ENCODE measurements around the gene HSPA4. TPM values are rescaled to one million over a fixed set of nuclear protein-coding genes. Genes with fewer than 3 reads are reported as not detected.
"Not testable (repeated sequence)": the region's sequence is repeated elsewhere in the genome, so short reads cannot be mapped to it uniquely, and the experiment has no call there.

Gene HSPA4
- 10 to 100 TPM; 32.8 to 48.3 (median 45.4) TPM for total RNA-seq

GRCh38 chr5:133051542-133052316 lies at the start of gene HSPA4:
Gene HSPA4 (plus strand): TSS chr5:133052013. CDS start chr5:133052251, 238 bp downstream.
- Histone ChIP-seq H3K27ac (peak within 1 kb of the TSS; percentile 97 to 98 (median 98)), H3K4me1 (peaks cover 0 to 49% (median 22%) of the 10 kb centered on the region in 4 donors), H3K4me3 (peak within 1 kb of the TSS; percentile 93 to 97 (median 94)), H3K27me3 (no peaks in the 10 kb centered on the region), H3K36me3 (no peaks in the 10 kb centered on the region), H3K9me3 (no peaks in the 10 kb centered on the region)
- TF ChIP-seq EP300 (IDR thresholded peaks at IDR 0.05) (peak; percentile 97 to 99), CTCF (IDR thresholded peaks at IDR 0.05) (peak in 1 of 5 experiments; percentile 10), POLR2A (IDR thresholded peaks at IDR 0.05) (peak; percentile 79 to 98)
- DNase-seq (ENCODE audit: low spot score in 2 of 2), result peak; percentile 96 to 99
- WGBS, 2 donors, result 0 to 1% methylated on average over 41 to 68 of the region's 68 CpGs

GRCh38 chr5:133006653-133007052 lies 45.2 kb upstream of the HSPA4 start:
- TF ChIP-seq EP300 (IDR thresholded peaks at IDR 0.05), result no peak
- TF ChIP-seq POLR2A (IDR thresholded peaks at IDR 0.05), result no peak
- no peak for TF ChIP-seq CTCF (IDR thresholded peaks at IDR 0.05)
- Histone ChIP-seq H3K36me3 (peaks cover 0 to 65% (median 7%) of the 10 kb centered on the region in 3 donors), H3K27ac (no peak overlapping the region), H3K4me3 (no peak overlapping the region), H3K4me1 (no peaks in the 10 kb centered on the region), H3K27me3 (no peaks in the 10 kb centered on the region), H3K9me3 (peaks cover 0 to 7% (median 0%) of the 10 kb centered on the region in 4 donors)
- no peak for DNase-seq (ENCODE audit: low spot score in 2 of 2)
- 60 to 63% methylated on average over 1 of the region's 1 CpG for WGBS, 2 donors

- peaks cover 0 to 55% (median 7%) of the 10 kb centered on the region in 3 donors for H3K36me3 ChIP-seq
- not testable (repeated sequence) for H3K9me3 ChIP-seq; H3K4me1 ChIP-seq; H3K27me3 ChIP-seq; DNase-seq (ENCODE audit: low spot score in 2 of 2); H3K4me3 ChIP-seq; H3K27ac ChIP-seq
- 81 to 83% methylated on average over 6 of the region's 6 CpGs for WGBS, 2 donors
Measured at GRCh38 chr5:133008455-133008854, 43.4 kb upstream of the HSPA4 start.

- DNase-seq (ENCODE audit: low spot score in 2 of 2), result no peak
- Histone ChIP-seq H3K36me3 (peaks cover 0 to 58% (median 0%) of the 10 kb centered on the region in 3 donors), H3K4me1 (no peaks in the 10 kb centered on the region), H3K4me3 (no peak overlapping the region), H3K9me3 (peaks cover 0 to 9% (median 0%) of the 10 kb centered on the region in 4 donors), H3K27ac (no peak overlapping the region), H3K27me3 (no peaks in the 10 kb centered on the region)
- WGBS, 2 donors, result 91 to 94% methylated on average over 1 of the region's 1 CpG
- TF ChIP-seq EP300 (IDR thresholded peaks at IDR 0.05), result no peak
- no peak for TF ChIP-seq CTCF (IDR thresholded peaks at IDR 0.05)
- no peak for TF ChIP-seq POLR2A (IDR thresholded peaks at IDR 0.05)
Measured at GRCh38 chr5:133015466-133015865, 36.3 kb upstream of the HSPA4 start.

- Histone ChIP-seq H3K36me3 (peaks cover 0 to 55% (median 0%) of the 10 kb centered on the region in 3 donors), H3K9me3 (no peaks in the 10 kb centered on the region), H3K27me3 (no peaks in the 10 kb centered on the region), H3K4me3 (no peak overlapping the region), H3K27ac (no peak overlapping the region), H3K4me1 (no peaks in the 10 kb centered on the region)
- no peak for DNase-seq (ENCODE audit: low spot score in 2 of 2)
- WGBS, 2 donors, result 77 to 91% methylated on average over 4 of the region's 4 CpGs
- TF ChIP-seq CTCF (IDR thresholded peaks at IDR 0.05) (no peak), POLR2A (IDR thresholded peaks at IDR 0.05) (no peak), EP300 (IDR thresholded peaks at IDR 0.05) (no peak)
Measured at GRCh38 chr5:133017964-133018363, 33.8 kb upstream of the HSPA4 start.

- H3K36me3 ChIP-seq, result peaks cover 0 to 55% (median 0%) of the 10 kb centered on the region in 3 donors
- WGBS, 2 donors, result 79 to 87% methylated on average over 7 of the region's 7 CpGs
- not testable (repeated sequence) for H3K9me3 ChIP-seq; H3K27ac ChIP-seq; H3K4me3 ChIP-seq; H3K27me3 ChIP-seq; DNase-seq (ENCODE audit: low spot score in 2 of 2); H3K4me1 ChIP-seq
Measured at GRCh38 chr5:133019471-133019870, 32.3 kb upstream of the HSPA4 start.
